GM20431 (cell line): Measurements from ENCODE around the gene TMEM81.

ENCODE experiments used
- in situ Hi-C: fragments of 300-500 bp; cut with MseI, MboI; formaldehyde crosslinking; loops from one replicate; pipeline ENCODE4 v1.15.0; 2020; ENCODE audit warnings: low sequenced_read_pairs; ENCODE audit not compliant: unreplicated experiment

Gene TMEM81

DNA sequence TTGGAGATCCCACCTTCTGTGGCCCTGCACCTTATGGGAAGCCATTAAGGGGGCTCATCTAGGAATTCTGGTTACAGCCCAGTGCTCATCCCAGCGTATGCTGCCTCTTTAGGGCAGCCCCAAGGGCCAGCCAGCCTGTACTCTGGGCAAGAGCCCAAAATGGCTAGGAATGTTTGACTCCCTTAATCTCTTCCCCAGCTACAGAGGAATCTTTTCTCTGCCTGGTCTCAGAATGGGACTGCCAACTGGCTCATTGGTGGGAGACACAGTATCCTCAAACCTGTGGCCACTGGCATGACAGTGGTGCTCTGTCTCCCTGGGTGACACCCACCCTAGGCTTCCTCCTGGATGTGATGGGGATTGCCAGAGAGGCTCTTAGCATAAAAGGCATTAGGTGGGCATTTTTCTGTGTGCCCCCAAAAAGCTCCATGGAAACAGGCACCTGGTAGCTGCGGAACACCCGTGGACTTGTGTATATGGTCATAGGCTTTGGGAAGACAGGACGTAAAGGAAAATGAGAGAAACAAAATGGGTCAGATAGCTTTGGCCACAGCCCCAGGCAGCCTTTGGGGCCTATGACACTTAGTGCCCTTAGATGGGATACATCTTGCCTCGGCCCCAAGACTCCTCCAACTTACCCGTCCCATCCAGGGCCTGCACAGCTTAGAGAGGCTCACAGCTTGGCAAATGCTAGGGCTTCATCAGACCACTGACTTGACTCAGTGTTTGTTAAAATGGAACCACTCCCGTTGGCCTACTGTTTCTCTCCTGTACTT, 6.9 kb downstream of the TMEM81 start:
- in situ Hi-C loops = no loop called here

DNA sequence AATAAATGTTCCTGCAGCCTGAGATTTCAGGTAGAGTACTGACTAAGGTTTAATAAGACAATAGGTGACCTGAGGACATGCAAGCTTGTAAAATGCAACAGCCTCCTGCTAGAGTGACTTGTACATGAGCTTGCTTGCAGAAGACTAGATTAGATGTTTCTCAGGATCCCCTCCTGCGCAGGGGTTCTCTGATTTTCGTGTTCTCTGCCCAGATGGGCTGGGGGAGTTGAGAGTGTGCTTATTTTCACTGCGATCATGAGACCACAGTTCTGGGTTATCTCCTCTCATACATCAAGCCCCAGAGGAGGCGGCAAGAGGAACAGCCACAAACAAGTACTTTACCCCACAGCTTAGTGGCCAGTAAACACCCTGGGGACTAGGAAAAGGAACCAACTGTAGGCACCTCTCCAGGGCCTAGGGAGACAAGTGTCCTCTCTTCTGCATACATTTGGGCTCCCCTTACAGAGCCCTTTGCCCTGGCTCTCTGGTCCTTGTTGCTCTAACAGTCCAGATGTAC, 8.0 kb downstream of the TMEM81 start:
- in situ Hi-C loops = no loop called here

DNA sequence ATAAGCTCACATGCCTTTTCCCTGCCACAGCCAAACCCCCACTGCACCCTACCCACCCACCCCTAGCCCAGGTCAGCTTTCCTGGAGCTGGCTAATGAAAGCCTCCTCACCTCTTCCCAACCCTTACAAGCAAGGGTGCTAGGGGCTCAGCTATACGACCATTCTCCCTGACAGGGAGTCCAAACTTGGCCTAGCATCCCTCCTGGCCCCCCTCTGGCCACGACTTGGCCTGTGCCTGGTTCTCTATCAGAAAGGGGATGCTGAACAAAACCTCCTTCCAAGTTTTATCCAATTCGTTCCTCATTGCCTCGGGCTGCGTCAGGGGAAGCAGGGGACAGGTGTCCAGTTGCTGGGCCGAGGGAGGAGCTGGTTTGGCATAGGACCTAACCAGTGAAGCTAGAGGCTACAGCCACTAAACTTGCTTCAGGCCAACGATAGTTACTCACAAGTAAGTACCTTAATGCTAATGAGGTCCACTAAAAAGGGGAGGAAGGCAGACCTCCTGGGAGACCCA, 8.6 kb downstream of the TMEM81 start:
- in situ Hi-C loops = no loop called here

DNA sequence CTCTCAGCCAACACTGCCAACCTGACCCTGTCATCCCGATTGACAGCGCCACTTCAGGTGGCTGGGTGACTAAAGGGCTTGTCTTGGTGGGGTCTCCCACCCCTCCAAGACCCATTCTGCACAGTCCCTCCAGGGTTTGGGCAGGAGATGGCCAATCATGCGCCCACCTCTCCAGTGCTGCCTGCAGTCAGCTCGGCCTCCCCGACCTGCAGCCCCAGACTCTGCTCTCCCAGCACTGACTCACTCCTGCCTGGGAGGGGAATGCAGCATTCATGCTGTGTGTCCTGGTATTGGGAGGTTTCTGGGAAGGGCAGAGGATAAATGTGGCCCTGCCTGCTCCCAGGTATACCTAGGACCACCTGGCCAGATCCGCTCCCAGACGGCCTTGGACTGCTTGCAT, 9.7 kb downstream of the TMEM81 start:
- in situ Hi-C loops = no loop called here

DNA sequence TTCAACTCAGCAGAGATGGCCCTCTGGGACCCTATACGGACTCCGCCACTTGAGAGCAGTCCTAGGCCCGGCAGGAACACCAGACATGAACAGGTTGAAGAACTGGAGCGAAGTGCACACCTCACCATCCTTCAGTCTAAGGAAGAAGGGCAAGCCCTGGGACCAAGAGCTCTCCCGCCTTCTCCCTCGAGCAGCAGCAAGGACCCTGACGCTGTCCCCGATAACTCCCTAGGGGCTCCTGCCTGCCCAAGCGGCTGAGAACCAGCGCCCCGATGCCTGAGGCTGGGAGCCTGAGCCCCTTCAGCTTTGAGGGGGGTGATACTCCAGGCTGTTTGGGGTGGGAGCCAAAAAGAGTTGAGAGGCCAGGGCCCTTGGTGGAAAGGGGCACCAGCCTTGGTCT, 10.2 kb downstream of the TMEM81 start:
- in situ Hi-C loops = no loop called here

DNA sequence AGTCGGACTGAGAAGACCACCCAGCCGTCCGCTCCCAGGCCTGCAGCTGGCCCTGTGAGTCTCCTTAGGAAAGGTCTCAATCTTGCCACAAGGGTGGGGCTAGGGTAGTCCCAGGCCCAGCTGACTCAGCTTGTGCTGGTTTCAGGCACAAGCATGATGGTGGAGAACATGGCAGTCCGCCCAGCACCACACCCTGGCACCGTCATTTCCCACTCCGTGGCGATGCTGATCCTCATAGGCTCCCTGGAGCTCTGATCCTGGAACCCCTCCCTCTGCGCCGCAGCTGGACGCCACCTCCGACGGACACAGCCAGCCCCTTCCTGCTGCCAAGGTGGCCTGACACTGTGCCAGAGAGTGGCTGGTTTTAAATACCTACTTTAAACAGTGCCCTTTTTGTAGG, 10.7 kb downstream of the TMEM81 start:
- in situ Hi-C loops = no loop called here

DNA sequence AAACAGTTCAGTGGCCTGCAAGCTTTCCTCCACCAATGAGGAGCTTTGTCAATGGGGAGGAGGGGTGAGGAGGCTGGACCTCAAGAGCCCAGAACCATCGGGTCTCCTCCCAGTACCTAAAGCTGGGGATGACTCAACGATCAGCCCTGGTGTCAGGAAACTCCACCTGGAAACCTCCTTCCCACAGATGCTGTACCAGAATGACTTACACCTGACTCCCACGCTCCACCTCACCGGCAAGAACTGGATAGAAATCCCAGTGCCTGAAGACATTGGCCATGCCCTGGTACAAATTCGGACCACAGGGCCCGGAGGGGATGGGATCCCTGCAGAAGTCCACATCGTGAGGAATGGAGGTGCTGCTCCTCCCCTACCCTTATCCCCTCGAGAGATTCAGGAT, 11.4 kb downstream of the TMEM81 start:
- in situ Hi-C loops = no loop called here

DNA sequence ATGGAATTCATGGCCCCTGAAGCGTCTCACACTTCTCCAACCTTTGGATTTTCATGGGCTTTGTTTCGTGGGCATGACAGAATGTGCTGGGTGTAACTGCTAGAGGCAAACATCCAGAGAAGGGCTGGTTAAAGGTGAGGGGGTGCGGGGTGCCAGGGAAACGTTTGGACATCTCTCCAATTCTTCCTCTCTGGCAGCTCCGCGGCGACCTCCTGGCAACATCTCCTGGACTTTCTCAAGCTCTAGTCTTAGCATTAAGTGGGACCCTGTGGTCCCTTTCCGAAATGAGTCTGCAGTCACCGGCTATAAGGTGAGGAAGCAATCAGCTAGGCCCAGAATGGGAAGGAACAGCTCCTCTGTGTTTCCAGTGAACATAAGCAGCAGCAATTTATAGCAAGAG, 12.0 kb downstream of the TMEM81 start:
- in situ Hi-C loops = no loop called here

DNA sequence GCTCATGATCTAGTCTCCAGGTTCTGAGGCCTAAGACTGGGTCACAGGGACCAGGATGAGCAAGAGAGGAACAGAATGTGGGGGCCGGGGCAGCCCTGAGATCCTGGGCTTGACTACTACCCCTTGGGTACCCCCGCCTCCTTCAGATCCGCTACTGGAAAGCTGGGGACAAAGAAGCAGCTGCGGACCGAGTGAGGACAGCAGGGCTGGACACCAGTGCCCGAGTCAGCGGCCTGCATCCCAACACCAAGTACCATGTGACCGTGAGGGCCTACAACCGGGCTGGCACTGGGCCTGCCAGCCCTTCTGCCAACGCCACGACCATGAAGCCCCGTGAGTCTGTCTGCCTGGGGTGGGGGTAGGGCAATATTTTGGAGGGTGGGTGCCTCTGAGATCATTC, 12.5 kb downstream of the TMEM81 start:
- in situ Hi-C loops = no loop called here

DNA sequence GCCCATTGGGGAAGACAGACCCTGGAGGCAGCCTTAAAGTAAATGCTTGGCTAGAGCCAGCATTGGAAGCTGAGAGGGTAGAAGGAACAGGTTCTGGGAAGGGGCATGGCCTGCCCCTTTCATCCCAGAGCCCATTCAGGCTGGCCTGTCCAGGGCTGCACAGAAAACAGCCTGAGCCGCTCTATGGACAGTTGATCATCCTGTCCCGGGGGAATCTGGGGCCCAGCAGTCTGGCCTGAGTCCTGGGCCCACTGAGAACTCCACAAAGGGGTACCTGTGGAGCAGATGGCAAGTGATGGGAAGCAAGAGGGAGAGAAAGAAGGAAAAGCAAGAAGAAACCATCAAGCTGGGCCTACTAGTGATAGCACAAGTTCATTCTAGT, 13.2 kb downstream of the TMEM81 start:
- in situ Hi-C loops = no loop called here

DNA sequence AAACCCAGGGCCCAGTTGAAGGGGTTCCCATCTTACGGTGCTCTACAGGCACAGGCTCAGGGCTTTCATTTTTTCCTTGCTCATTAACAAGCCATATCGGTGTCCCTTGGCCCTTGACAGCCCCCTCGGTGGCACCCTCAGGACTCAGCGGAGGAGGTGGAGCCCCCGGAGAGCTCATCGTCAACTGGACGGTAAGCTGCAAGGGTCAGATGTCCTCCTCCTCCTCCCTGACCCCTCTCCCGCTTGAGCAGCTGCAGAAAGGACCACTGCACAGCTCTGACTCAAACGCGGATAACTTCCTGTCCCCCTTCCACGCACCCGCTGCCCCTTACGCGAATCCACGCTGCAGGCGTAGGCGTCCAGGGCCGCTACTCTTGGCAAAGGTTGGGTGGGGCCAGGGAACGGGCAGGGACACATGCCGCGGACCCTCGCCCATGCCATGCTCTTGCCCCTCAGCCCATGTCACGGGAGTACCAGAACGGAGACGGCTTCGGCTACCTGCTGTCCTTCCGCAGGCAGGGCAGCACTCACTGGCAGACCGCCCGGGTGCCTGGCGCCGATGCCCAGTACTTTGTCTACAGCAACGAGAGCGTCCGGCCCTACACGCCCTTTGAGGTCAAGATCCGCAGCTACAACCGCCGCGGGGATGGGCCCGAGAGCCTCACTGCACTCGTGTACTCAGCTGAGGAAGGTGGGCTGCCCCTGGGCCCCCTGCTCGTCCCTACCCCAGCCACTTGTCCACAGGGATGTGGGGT, 14.7 kb downstream of the TMEM81 start:
- in situ Hi-C loops = no loop called here

DNA sequence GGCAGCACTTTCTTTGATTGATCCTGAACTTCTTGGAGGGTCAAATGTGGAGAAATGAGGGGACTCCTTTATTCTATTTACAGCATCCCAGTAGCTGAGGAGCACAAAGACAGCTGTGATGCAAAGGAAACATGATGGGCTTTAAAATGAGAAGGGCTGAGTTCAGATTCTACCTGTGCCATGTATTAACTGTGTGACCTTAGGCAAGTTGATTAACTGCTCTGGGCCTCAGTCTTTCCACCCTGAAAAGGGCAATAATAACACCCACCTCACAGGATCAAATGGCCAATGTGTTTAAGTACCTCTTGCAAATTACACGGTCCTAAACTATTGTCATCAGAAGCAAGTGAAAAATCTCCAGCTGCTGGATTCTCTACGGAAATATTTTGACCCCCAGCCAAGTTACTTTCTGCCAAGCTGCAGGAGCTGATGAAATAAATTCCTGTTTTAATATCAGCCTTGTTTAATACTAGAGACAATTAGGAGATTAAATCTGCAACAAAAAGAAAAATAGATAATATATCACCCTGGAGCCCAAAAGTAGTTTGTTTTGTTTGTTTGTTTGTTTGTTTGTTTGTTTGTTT, 15.7 kb downstream of the TMEM81 start:
- in situ Hi-C loops = no loop called here

DNA sequence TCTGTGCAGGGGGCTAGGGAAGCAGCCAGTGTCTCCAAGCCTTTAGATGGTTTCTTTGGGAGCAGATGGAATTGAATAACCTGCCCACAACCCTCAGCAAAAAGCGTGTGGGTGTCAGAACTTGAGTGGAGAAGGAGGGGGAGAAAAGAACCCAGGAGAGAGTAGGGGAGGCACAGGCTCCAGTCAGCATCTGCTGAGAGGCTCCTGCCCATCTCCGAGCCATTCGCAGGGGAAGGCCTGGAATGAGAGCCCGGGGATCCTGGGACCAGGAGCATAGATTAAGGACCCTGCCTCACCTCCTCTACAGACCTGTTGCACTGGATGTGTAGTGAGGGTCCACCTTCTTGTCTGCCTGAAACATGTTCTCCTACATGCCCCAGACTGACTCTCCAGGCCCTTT, 16.3 kb downstream of the TMEM81 start:
- in situ Hi-C loops = no loop called here

DNA sequence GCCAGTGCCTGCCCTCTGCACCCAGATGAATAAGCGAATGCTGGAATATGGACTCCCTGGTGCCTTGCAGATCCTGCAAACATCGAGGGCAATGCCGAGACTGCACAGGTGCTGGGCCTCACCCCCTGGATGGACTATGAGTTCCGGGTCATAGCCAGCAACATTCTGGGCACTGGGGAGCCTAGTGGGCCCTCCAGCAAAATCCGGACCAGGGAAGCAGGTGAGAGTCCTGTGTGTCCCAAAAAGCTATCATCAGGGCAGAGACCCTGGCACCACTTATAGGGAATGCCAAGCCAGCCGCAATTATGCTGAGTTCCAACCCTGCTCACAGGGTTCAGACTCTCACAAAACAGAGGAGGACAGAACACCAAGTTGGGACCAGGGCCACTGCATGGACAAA, 17.2 kb downstream of the TMEM81 start:
- in situ Hi-C loops = no loop called here

DNA sequence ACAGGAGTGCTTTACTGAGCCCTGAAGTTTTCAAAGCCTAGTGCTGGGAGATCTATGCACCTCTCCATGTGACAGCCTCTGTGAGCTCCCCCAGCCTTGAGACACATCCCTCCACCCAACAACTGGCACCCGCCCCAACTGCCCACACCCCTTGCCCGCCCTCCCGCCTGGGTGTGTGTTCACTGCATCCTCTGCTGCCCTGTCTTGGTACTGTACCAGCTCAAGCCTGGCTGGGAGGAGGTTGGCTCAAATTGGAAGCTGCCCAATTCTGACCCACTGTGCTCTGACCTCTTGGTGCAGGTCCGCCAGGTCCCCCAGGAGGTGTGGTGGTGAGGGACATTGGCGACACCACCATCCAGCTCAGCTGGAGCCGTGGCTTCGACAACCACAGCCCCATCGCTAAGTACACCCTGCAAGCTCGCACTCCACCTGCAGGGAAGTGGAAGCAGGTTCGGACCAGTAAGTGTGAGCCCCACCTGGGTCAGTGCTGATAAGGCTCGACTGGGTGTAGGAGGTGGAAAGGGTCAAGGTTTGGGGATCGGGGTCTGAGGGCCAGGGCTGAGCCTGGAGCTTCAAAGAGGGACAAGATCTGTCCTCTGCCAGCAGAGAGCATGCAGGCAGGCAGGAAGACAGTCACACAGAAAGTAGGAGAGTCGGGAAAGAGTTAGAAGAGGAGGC, 18.0 kb downstream of the TMEM81 start:
- in situ Hi-C loops = no loop called here

DNA sequence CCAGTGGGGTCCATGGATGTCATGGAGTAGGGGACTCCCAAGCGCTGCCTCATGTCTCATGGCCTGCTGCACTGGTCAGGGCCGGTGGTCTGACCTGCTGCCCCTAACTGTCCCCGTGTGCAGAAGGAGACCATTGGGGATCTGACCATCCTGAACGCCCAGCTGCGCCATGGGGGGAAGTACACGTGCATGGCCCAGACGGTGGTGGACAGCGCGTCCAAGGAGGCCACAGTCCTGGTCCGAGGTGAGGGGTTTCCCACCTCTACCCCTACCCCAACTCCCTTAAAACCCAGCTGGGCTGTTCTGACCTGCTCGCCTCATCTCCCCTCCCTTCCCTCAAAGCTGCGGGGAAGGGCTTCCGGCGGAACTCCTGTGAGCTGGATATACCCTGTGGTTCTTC, 18.6 kb downstream of the TMEM81 start:
- in situ Hi-C loops = no loop called here

DNA sequence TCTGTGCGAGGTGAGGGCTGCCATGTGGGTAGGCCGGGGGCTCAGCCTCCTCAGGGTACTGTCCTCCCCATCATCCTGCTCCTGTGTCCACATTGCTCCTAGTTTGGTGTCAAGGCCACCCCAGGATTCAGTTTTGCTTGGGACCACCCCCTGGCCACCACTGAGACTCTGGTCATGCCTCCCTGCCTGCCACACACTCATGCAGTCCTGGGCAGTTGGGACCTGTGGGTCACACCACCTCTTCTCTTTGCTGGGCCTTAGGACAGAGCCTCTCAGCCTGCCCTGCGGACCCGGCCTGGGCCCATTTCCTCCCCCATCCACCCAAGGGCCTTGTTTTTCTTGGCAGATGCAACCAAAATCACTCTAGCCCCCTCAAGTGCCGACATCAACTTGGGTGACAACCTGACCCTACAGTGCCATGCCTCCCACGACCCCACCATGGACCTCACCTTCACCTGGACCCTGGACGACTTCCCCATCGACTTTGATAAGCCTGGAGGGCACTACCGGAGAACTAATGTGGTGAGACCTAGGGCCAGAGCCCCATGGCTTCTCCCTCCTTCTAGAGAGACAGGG, 19.4 kb downstream of the TMEM81 start:
- in situ Hi-C loops = no loop called here

DNA sequence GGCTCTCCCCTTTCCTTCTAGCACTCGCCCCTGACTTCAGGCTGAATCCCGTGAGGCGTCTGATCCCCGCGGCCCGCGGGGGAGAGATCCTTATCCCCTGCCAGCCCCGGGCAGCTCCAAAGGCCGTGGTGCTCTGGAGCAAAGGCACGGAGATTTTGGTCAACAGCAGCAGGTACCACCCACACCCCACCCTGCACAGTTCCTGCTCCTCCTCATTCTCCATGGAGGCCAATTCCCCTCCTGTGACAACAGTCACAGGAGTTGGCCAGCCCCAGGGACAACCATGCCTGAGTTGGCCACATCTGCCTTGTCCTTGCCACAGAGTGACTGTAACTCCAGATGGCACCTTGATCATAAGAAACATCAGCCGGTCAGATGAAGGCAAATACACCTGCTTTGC, 20.0 kb downstream of the TMEM81 start:
- in situ Hi-C loops = no loop called here

DNA sequence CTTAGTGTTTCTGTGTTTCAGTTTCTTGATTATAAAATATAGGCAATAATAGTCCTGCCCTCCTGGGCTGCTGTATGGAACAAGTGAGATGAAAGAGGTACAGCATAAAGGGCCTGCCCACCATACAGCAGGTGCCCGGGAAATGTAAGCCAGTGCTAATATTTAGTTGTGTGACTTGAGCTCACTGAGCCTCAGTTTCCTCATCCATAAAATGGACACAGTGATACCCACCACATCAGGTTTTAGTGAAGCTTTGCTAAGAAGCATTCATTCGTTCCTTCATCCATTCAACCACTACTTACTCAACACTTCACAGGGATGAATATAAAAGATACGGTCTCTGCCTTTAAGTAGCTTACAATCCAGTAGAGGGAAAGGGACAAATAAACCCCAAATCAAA, 21.4 kb downstream of the TMEM81 start:
- in situ Hi-C loops = no loop called here

DNA sequence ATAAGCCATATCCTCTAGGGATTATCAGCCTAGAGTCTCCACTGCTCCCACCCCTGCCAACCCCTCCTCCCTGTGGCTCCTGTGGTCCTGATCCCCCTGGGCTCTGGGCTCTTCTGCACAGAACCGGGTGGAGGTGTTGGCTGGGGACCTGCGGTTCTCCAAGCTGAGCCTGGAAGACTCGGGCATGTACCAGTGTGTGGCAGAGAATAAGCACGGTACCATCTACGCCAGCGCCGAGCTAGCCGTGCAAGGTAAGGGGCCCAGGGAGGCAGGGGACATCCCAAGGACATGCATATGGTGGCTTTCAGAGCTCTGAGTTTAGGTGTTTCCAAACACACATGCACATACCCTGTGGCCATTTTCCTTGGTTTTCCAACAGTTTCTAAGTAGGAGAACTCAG, 21.9 kb downstream of the TMEM81 start:
- in situ Hi-C loops = no loop called here
